HG02943 (cell line): ENCODE data around the gene GBGT1.
"Not testable (repeated sequence)": the region's sequence is repeated elsewhere in the genome, so short reads cannot be mapped to it uniquely, and the experiment has no call there.

Source experiments
- ATAC-seq: cut with Tn5 transposase; IDR thresholded peaks from one replicate; pipeline ENCODE4 v1.9.1; 2021; ENCODE audit warnings: mild to moderate bottlenecking, low read depth, moderate library complexity; ENCODE audit not compliant: unreplicated experiment

GBGT1 gene

DNA sequence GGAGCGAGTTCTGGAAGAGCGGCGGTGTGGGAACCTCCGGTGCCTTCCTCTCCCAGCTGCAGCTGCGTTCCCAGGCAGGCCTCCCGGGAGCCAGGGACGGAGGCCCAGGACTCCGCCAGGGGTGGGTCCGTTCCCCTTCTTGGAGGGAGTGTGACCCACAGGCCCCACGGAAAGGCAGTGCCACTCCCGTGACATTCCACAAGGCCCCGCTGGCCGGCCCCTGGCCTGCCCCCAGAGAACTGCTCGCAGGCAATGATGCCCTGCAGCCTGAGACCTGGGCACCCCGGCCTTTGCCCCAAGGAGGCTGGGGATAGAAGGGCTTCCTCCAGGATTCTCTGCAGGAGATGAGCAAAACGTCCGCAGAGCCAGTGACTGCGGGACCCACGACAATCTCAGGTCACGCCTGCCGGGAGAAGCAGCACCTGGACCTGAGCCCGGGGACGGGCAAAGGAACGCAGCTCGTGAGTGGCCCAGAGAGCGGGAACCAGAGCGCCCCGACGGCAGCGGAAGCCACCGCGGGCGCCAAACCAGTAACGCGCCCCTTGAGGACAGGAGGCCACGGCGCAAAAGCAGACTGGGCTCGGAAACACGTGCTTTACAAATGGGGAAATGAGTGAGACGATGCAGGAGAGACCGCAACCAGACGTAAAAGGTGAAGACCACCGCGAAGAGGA lies 36.1 kb upstream of the GBGT1 start:
- no peak for ATAC-seq

DNA sequence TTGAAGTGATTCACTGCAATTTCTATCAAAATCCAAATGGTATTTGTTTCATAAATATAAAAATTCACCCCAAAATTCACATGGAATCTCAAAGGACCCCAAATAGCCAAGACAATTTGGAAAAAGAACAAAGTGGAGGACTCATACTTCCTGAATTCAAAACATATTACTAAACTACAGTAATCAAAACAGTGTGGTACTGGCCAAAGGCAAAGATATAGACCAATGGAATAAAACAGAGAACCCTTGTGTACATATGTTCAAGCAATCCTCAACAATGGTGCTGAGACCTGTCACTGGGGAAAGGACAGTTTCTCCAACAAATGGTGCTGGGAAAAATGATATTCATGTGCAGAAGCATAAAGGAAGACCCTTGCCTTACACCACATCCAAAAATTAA lies 31.3 kb upstream of the GBGT1 start:
- ATAC-seq, result no peak

DNA sequence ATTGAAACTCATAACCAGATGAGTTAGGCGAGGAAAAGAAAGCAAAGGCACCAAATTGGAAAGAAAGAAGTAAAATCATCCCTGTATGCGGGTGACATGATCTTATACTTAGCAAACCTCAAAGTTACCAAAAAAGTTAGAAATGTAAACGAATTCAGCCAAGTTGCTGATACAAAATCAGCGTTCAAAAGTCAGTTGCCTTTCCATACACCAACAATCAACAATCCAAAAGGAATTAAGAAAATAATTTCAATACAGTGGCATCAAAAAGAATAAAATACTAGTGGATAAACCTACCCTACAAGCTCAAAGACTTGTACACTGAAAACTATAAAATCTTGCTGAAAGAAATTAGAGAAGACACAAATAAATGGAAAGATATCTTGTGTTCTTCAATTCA lies 30.9 kb upstream of the GBGT1 start:
- no peak for ATAC-seq

DNA sequence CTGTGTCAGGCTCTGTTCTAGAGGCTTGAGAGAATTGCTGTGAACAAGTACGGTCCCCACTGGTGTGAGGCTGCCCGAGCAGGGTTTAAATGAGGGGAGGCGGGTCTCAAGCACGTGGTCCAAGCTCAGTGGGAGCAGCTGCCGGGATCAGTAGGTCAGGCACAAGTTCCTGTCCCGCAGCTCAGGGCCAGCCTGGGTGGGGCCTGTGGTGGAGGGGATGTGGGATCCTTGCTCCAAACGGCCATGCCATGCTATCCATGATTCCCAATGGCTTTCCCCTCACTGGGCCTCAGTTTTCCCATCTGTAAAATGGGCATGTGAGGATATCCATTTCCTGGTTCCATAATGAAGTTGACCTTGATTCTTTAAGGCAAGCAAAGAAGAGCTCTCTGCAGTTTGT lies 28.3 kb upstream of the GBGT1 start:
- no peak for ATAC-seq

DNA sequence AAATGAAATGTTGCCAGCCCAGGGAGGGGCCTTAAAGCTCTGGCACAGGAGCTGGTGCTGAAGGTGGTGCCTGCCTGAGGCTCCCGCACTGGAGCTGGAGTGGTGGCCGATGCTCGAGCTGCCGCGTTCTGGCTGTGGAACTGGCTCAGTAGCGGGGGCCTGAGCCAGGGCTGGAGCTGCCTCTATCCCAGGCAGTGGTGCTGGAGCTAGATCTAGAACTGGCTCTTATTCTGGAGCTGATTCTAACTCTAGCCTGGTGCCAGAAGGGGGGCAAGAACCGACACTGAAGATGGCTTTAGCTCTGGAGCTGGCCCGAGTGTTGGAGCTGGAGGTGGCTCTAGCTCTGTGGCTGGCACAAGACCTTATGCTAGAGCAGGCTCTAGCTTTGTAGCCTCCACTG lies 26.1 kb upstream of the GBGT1 start:
- no peak for ATAC-seq

DNA sequence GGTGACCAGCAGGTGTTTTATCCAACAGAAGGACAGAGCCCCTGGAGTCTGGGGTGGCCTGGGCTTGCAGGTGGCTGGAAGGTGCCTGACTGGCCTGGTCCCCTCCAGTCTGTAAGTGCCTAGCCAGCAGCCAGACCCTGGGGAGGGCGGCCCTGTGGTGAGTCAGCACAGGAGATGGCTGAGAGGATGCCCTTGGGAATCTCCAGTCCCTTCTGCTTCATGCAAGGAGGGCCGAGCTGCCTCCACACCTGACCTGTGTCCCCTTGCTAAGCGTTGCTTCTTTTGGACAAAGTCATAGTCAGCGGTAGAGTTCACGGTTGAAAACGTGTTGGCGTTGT lies 25.1 kb upstream of the GBGT1 start:
- no peak for ATAC-seq

DNA sequence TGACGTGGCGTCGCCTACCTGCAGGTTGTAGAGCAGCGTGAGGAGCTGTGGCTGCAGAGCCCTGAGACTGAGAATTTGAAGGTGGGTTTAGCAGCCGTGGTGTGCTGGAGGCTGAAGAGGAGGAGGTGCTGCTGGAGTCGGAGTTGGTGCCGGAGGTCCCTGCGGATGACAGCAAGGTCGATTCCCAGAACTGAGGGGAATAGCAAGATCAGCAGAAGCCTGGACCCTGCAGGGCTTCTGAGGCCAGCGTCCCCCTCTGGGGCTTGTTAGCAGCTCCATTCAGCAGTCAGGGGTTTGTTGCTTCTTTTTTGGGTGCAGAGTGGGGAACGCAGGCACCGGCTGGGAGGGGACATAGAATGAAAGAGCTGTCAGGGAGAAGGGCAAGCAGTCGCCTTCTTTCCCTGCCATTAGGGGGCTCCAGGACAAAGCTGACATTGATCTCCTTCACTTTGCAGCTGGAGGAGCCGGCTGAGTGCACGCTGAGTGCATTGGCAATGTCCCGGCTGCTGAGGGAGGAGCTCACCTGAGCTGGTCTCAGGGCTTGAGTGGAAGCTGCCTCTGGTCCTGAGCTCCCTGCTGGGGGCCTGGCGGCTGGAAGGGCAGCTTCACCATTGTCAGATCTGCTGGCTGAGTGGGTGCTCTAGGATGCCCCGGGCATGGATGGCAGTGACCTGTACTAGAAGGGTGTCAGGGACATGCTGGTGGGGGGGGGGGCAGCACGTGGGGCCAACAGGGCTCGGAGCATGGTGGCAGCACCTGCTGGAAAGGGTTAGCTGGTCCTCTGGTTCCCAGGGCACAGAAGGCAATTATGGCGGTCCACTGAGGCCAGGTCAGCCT lies 24.5 kb upstream of the GBGT1 start:
- no peak for ATAC-seq

DNA sequence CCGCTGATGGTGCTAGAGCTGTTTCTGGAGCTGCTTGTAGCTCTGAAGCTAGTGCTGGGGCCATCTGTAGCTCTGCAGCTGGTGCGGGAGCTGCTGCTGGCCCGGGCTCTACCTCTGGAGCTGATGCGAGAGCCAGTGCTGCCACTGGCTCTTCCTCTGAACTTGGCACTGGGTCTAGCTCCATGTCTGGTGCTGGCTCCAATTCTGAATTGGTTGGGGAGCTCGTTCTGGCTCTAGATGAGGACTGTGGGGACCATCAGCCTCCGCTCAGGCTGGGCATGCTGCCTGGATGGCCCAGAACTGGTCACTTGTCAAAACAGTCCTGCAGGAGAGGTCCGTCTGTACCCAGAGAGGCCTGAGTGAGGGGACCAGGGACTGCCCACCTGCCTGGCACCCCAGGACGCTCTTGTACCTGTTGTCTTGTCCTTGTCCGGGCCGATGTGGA lies 23.9 kb upstream of the GBGT1 start:
- no peak for ATAC-seq

DNA sequence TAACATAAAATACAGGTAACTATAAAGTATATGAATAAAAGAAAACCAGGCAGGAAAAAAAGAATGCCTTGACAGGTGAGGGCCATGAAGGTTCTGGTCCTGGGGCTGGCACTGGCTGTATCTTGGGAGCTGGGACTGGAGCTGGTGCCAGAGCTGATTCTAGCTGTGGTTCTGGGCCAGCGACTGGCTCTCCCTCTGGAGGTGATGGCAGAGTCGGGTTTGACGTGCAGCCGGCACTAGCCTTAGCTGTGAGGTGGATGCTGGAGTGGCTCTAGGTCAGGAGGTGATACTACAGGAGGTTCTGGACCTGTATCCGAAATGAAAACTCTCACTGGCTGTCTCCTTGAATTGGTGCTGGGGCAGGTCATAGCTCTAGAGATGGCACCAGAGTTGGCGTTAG lies 23.0 kb upstream of the GBGT1 start:
- ATAC-seq, result no peak

DNA sequence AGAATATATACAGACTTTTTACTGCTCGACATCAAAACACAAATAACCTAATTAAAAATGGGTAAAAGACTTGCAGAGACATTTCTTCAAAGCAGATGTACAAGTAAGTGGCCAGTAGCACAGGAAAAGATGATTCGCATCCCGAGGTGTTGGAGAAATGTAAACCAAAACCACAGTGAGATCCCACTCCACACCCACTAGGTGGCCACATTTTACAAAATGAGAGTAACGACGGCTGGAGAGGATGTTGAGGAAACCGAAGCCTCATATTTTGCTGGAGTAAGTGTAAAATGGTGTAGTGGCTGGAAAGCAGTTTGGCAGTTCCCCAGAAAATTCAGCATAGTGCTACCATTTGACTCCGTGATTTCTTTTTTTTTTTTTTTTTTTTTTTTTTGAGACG lies 21.3 kb upstream of the GBGT1 start:
- no peak for ATAC-seq

DNA sequence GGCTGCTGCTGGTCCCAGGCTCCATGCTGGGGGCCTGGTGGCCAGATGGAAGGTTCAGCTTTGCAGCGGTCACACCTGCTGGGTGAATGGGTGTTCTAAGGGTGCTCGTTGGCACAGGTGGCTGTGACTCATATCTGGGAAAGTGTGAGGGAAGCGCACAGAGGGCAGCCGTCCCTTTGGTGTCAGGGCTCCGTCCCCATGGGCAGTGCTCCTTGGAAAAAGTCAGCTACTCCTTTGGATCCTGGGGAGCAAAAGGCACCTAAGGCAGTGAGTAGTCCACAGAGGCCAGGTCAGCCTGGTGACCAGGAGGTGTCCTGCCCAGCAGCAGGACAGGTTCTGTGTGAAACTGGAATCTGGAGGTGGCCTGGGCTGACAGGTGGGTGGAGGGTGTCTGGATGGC lies 18.4 kb upstream of the GBGT1 start:
- no peak for ATAC-seq

DNA sequence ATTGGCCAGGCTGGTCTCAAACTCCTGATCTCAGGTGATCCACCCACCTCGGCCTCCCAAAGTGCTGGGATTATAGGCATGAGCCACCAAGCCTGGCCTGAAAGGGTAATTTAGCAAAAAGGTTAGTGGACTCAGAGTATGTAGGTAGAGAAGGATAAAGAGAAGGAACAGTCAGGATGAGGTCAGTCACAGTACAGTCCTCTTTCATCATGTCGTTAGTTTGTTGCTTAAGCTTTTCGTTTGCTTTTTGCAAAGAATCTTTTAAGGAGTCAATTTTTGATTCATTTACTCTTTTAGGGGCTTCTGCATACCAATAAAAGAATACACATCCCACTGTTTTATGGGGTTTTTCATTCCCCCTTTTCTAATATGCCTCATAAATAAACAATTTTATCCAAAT lies 17.8 kb upstream of the GBGT1 start:
- ATAC-seq, result no peak

DNA sequence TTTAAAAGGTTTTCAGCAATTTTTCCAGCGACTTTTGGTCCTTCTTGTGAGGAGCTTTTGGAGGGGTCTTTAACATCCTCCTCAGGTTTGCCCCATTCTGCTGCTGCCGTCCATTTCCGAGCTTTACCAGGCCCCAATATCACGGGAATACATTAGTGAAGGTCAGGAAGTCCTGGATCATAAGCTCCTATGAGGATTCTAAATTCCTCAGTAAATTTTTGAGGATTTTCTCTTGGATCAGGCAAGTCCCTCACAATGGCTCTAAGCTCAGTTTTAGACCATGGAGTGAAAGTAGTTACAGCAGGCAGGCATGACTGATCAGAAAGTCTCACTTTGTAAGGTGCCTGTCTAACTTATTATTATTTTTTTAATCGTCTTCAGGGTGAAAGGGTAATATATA lies 17.2 kb upstream of the GBGT1 start:
- no peak for ATAC-seq

DNA sequence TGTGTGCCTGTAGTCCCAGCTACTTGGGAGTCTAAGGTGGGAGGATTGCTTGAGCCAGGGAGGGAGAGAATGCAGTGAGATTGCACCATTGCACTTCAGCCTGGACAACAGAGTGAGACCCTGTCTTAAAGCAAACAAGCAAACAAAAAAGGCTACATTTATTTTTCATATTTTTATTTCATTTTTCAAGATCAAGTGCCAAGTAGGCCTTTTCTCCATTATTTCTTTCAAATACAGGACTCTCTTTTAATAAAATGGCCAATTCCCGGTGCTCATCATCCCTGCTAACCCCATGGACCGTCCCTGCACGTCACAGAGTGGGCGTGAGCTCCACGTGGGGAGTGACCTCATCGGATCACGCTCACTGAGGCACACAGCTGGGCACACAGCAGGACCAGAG lies 9.3 kb upstream of the GBGT1 start:
- no peak for ATAC-seq

DNA sequence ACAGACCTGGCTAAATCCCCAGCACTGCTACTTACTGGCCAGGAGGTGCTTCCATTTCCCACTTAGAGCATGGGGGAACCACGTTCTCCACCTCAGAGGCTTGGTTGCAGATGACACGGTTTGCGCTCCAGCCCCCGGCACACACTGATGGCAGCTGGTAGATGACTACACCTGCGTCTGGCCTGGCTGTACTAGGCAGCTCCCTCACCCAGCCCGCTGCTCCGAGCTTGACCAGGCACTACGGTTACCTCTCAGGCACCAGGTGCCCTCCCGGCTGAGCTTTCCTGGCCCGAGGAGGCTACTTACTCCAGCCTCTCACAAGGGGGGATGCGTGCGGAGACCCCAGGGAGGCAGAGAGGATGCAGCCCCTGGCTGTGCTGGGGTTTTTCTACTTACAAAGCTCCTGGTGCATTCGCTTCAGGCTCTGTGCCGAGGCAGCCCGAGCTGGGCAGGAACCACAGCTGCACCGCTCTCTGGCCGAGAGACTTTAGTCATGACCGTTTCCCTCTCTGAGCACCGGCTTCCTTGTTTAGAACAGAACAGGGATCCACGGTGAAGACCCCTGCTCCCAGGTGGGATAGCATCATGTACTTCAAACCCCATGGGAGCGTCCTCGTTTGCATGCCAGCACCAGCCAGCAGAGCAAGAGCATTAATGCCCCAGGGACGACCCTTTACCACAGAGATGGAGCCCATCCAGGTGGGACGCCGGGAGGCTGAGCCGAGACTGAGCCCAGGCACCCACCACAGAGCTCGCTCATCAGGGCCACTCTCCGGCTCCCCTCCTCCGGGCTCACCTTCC lies 7.6 kb upstream of the GBGT1 start:
- no peak for ATAC-seq

DNA sequence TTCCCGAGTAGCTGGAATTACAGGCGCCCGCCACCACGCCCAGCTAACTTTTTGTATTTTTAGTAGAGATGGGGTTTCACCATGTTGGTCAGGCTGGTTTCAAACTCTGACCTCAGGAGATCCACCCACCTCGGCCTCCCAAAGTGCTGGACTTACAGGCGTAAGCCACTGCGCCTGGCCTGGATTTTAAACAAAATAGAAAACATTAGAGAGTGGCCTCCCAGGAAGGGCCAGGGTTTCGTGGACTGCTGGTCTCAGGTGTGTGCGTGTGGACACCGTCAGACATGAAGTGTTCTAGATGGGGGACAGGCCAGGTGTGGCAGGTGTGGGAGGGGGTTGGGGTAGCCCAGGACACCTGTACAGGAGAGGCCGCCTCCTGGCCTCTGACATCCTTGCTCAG lies 7.0 kb upstream of the GBGT1 start:
- no peak for ATAC-seq

DNA sequence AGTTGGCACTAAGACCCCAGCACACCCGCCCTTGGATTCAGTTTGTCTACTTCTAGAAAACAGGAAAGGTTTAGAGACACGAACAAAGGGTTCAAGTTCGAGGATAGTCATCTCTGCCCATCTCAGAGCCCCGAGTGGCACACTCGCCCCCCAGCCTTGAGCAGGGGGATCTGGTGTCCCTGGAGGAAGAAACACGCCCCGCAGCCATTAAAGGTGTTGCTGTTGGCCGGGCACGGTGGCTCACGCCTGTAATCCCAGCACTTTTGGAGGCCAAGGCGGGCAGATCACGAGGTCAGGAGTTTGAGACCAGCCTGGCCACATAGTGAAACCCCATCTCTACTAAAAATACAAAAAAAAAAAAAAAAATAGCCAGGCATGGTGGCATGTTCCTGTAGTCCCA lies 6.0 kb upstream of the GBGT1 start:
- not testable (repeated sequence) for ATAC-seq

DNA sequence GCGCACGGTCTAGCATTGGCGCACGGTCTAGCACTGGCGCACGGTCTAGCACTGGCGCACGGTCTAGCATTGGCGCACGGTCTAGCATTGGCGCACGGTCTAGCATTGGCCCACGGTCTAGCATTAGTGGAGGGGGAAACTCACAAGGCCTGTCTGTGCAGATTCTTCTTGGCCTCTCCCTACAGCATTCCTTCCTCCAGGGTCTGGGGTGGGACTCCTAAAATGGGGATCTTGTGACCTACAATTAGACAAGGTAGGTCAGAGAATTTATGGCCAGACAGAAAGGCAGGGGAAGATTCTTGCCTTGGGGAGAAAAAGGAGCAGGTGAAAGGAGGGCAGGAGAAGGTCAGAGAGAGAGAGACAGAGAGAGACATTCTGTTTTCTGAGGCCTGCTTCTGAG lies 5.4 kb upstream of the GBGT1 start:
- ATAC-seq, result no peak

DNA sequence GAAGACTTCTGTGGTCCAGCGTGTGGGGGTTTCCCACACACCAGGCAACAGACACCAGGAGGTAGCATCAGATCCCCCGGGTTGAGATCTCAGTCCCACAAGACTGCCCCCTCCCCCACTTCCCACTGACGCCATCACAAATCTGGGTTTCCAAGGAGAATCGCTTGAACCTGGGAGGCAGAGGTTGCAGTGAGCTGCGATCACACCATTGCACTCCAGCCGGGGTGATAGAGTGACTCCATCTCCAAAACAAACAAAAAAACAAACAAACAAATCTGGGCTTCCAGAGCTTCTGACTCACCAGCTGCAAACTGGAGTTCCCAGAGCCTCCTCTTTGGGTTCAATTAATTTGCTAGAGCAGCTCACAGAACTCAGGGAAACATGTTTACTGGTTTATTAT lies 4.7 kb upstream of the GBGT1 start:
- no peak for ATAC-seq

DNA sequence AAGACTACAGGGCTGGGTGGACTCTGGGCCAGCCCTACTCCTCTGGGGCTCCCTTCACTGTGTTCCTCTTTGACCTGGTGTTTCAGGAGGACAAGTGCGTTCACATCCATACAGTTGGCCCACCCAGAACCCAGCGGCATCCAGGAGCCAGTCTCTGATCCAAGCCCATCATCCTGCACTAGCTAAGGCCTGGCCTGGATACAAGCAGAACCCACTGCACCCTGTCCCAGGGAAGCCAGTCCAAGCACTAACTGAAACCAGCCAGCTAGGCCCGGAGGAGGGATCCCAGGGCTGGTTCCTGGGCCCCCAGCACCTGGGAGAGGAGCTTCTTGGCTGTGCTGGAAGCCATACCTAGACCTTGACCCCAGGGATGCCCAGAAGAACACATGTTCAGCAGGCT lies 4.1 kb upstream of the GBGT1 start:
- ATAC-seq, result no peak

DNA sequence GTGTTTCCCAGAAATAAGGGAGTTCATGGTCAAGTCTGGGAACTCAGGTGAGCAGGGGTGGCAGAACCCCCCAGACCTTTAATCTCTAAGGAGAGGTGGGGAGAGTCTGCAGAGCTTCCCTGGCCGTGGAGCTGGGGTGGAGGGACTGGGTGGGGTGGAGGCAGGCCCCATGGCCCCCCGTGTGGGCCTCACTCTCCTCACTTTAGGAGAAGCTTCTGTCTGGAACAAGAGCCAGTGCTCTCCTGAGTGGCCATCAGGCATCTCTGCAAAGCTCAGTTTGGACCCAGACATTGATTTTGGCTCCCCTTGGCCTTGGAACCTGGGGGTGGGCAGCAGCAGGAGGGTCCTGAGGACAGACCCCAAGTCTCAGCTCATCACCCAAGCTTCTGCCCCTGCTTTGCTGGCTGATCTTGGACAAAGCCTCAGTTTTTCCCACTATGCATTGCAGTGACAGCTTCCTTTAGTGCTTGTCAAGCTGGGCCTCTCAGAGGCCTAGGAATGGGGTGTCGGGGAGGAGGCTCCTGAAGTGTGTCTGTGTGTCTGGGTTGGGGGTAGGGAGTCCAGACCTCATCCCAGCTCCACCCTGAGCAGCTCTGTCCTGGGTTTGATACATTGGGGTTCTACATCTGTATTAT lies 3.5 kb upstream of the GBGT1 start:
- no peak for ATAC-seq
